ENCODE measurements around the gene FGF9. TPM values are rescaled to one million over a fixed set of nuclear protein-coding genes. Genes with fewer than 3 reads are reported as not detected.
A peak's percentile ranks its signal among the peaks of the same experiment; 100 is the strongest.

The FGF9 gene
- total RNA-seq, 1 donor from 2014 or later, result 0.79 TPM

- Histone ChIP-seq H3K36me3 (ENCODE audit: control insufficient read depth, insufficient read depth, low read length) (no peaks in the 10 kb centered on the region), H3K4me3 (ENCODE audit: low read depth, low read length) (no peak overlapping the region), H3K27me3 (ENCODE audit: control insufficient read depth, insufficient read depth, low read length) (no peaks in the 10 kb centered on the region)
- DNase-seq (ENCODE audit: low read depth), result no peak
- TF ChIP-seq CTCF (IDR thresholded peaks at IDR 0.05; ENCODE audit: insufficient read depth, low read length, severe bottlenecking), result no peak
- no peak for FAIRE-seq
Measured at GRCh38 chr13:21735701-21736401, 65.0 kb downstream of the FGF9 start.

- no peak for TF ChIP-seq CTCF (IDR thresholded peaks at IDR 0.05; ENCODE audit: insufficient read depth, low read length, severe bottlenecking)
- Histone ChIP-seq H3K36me3 (ENCODE audit: control insufficient read depth, insufficient read depth, low read length) (no peaks in the 10 kb centered on the region), H3K4me3 (ENCODE audit: low read depth, low read length) (no peak overlapping the region), H3K27me3 (ENCODE audit: control insufficient read depth, insufficient read depth, low read length) (no peaks in the 10 kb centered on the region)
- FAIRE-seq (no peak), DNase-seq (ENCODE audit: low read depth) (no peak)
Measured at GRCh38 chr13:21736926-21737325, 66.1 kb downstream of the FGF9 start.

- Histone ChIP-seq H3K27me3 (ENCODE audit: control insufficient read depth, insufficient read depth, low read length) (no peaks in the 10 kb centered on the region), H3K4me3 (ENCODE audit: low read depth, low read length) (no peak overlapping the region), H3K36me3 (ENCODE audit: control insufficient read depth, insufficient read depth, low read length) (no peaks in the 10 kb centered on the region)
- FAIRE-seq (peak; percentile 36), DNase-seq (ENCODE audit: low read depth) (no peak)
- TF ChIP-seq CTCF (IDR thresholded peaks at IDR 0.05; ENCODE audit: insufficient read depth, low read length, severe bottlenecking), result no peak
Measured at GRCh38 chr13:21738630-21739029, 67.8 kb downstream of the FGF9 start.

GRCh38 chr13:21739771-21740170 is 68.9 kb downstream of the FGF9 start:
- TF ChIP-seq CTCF (IDR thresholded peaks at IDR 0.05; ENCODE audit: insufficient read depth, low read length, severe bottlenecking), result no peak
- DNase-seq (ENCODE audit: low read depth) (no peak), FAIRE-seq (no peak)
- H3K4me3 ChIP-seq (ENCODE audit: low read depth, low read length), result no peak overlapping the region
- no peaks in the 10 kb centered on the region for H3K36me3 ChIP-seq (ENCODE audit: control insufficient read depth, insufficient read depth, low read length)
- no peaks in the 10 kb centered on the region for H3K27me3 ChIP-seq (ENCODE audit: control insufficient read depth, insufficient read depth, low read length)

GRCh38 chr13:21741396-21741979 is 70.6 kb downstream of the FGF9 start:
- FAIRE-seq, result peak; percentile 68
- DNase-seq (ENCODE audit: low read depth), result no peak
- Histone ChIP-seq H3K27me3 (ENCODE audit: control insufficient read depth, insufficient read depth, low read length) (no peaks in the 10 kb centered on the region), H3K36me3 (ENCODE audit: control insufficient read depth, insufficient read depth, low read length) (no peaks in the 10 kb centered on the region), H3K4me3 (ENCODE audit: low read depth, low read length) (no peak overlapping the region)
- TF ChIP-seq CTCF (IDR thresholded peaks at IDR 0.05; ENCODE audit: insufficient read depth, low read length, severe bottlenecking), result no peak

Measured in bronchial epithelial cell (primary cell).